ENCODE measurements around the gene RANBP9. TPM values are rescaled to one million over a fixed set of nuclear protein-coding genes. Genes with fewer than 3 reads are reported as not detected.
A peak's percentile ranks its signal among the peaks of the same experiment; 100 is the strongest.

Gene RANBP9
- total and polyA plus RNA-seq, 9 of the 15 experiments (the other 6 are each of a cell fraction or from before 2014, with no cell fraction given): 27.5 to 130 (median 61.5) TPM

GRCh38 chr6:13672904-13673303 lies 38.7 kb downstream of the RANBP9 start (continued):
- TF ChIP-seq ZNF407 (IDR thresholded peaks at IDR 0.05; ENCODE audit: low read depth) (no peak), KLF13 (tag; IDR thresholded peaks at IDR 0.05; ENCODE audit: borderline replicate concordance, low read depth) (no peak), THRB (CRISPR knock-in tag; conservative IDR thresholded peaks at IDR 0.05) (0 out of 2 replicates have a peak, but pooled peaks have one; percentile 42), ZNF174 (CRISPR knock-in tag; IDR thresholded peaks at IDR 0.05) (no peak), ZMIZ1 (IDR thresholded peaks at IDR 0.05; ENCODE audit: low read depth in 2 of 2, low read length in 2 of 2) (no peak), ARID1B (IDR thresholded peaks at IDR 0.05) (0 out of 2 replicates have a peak, but pooled peaks have one; percentile 12), SMAD1 (IDR thresholded peaks at IDR 0.05; ENCODE audit: low read depth, low read length, partially characterized antibody) (no peak), ZNF785 (CRISPR knock-in tag; IDR thresholded peaks at IDR 0.05) (no peak), FOXK2 (conservative IDR thresholded peaks at IDR 0.05 in 1 of 2, IDR thresholded peaks at IDR 0.05 in 1 of 2; ENCODE audit: low read depth in 2 of 2) (peak; percentile 49 to 75; a peak in 3 of 4 replicates), ZNF436 (CRISPR knock-in tag; IDR thresholded peaks at IDR 0.05) (no peak), ZNF140 (CRISPR knock-in tag; IDR thresholded peaks at IDR 0.05) (no peak)
- TF ChIP-seq, protein P1, sequence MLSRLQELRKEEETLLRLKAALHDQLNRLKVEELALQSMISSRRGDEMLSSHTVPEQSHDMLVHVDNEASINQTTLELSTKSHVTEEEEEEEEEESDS (CRISPR knock-in tag; IDR thresholded peaks at IDR 0.05): no peak
- TF ChIP-seq, protein P2, sequence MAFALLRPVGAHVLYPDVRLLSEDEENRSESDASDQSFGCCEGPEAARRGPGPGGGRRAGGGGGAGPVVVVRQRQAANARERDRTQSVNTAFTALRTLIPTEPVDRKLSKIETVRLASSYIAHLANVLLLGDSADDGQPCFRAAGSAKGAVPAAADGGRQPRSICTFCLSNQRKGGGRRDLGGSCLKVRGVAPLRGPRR (CRISPR knock-in tag; IDR thresholded peaks at IDR 0.05): no peak

All from K562 (cell line).